Omental fat pad (tissue), 4 donors: ENCODE results near the gene KRTAP10-3. TPM values are rescaled to one million over a fixed set of nuclear protein-coding genes. Genes with fewer than 3 reads are reported as not detected.
"Not testable (repeated sequence)": the region's sequence is repeated elsewhere in the genome, so short reads cannot be mapped to it uniquely, and the experiment has no call there.

Experiments
- ATAC-seq: fragments of 150-250 bp; one replicate; pipeline ENCODE4 v1.9.1; 2016; ENCODE audit warnings: mild to moderate bottlenecking, moderate library complexity; ENCODE audit not compliant: low FRiP score
- DNase-seq: peaks from one replicate; pipeline ENCODE4 v3.0.0-alpha.2; 2019; ENCODE audit warnings: low spot score
- total RNA-seq, 4 donors: library from RNA; depleted of rRNA; stranded (reverse); fragments of >200 nt; gene quantifications; one replicate each; pipeline ENCODE4 v1.1.0, GENCODE V29; 2016
- TF ChIP-seq, protein P1 (sequence below), 3 donors: fragments of 450-650 bp; IDR thresholded peaks; one replicate each; pipeline ENCODE4 v1.5.1; 2016 to 2017; ENCODE audit warnings: antibody characterized with exemption in 3 of 3, mild to moderate bottlenecking in 3 of 3, moderate library complexity in 2 of 3

Gene KRTAP10-3
- total RNA-seq, 4 donors from 2014 or later, result not detected

DNA sequence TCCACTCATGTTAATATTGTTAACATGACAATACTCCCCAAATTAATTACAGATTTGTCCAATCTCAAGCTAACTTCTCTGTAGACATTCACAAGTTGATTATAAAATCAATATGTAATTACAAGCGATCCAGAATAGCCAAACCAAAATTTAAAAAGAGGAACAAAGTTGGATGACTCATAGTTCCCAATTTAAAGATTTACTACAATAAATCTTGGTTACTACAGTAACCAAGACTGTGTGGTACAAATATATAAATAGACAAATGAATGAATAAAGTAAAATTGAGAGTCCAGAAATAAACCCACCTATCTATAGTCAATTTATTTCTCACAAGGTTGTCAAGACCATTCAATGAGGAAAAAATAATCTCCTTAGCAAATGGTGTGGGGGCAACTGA is 7.8 kb upstream of the KRTAP10-3 start:
- no peak for ATAC-seq
- TF ChIP-seq, protein P1, sequence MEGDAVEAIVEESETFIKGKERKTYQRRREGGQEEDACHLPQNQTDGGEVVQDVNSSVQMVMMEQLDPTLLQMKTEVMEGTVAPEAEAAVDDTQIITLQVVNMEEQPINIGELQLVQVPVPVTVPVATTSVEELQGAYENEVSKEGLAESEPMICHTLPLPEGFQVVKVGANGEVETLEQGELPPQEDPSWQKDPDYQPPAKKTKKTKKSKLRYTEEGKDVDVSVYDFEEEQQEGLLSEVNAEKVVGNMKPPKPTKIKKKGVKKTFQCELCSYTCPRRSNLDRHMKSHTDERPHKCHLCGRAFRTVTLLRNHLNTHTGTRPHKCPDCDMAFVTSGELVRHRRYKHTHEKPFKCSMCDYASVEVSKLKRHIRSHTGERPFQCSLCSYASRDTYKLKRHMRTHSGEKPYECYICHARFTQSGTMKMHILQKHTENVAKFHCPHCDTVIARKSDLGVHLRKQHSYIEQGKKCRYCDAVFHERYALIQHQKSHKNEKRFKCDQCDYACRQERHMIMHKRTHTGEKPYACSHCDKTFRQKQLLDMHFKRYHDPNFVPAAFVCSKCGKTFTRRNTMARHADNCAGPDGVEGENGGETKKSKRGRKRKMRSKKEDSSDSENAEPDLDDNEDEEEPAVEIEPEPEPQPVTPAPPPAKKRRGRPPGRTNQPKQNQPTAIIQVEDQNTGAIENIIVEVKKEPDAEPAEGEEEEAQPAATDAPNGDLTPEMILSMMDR (IDR thresholded peaks at IDR 0.05), result no peak
- no peak for DNase-seq

DNA sequence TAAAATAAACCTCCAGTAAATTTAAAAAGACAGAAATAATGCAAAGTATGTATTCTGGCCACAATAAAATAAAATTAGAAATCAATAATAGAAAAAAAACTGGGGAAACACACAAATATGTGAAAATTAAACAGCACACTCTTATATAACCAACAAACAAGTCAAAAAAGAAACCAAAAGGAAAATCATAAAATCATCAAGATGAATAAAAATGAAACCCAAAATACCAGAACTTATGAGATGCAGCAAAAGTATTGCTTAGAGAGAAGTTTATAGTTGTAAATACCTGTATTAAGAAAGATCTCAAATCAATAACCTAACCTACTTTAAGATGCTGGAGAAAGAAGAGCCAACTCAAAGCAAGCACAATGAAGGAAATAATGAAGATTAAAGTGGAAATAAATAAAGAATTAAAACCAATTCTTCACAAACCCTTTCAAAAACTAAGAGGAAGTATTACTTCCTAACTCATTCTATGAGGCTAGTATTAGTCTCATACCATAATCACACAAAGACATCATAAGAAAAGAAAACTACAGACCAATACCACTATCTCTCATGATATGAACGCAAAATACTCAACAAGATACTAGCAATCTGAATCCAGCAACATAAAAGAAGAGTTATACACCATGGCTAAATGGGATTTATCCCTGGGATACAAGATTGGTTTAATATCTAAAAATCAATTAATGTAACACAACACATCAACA is 6.4 kb upstream of the KRTAP10-3 start:
- DNase-seq, result no peak
- TF ChIP-seq, protein P1 (IDR thresholded peaks at IDR 0.05), result no peak
- no peak for ATAC-seq

DNA sequence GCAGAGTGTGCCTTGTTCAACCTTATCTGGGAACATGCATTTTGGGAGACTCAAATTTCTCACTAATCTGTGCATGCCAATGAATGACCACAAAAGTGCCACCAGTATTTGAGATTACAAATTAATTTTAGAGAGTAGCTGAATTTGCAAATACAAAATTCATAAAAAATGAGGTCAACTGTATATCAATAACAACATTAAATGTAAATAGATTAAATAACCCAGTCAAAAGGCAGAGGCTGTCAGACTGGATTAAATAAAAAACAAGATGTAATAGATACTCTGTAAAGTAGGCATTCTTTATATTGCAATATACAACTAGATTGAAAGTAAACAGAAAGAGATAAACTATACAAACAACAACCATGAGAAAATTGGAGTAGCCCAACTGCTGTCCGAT is 5.5 kb upstream of the KRTAP10-3 start:
- TF ChIP-seq, protein P1 (IDR thresholded peaks at IDR 0.05), result no peak
- no peak for DNase-seq
- no peak for ATAC-seq

DNA sequence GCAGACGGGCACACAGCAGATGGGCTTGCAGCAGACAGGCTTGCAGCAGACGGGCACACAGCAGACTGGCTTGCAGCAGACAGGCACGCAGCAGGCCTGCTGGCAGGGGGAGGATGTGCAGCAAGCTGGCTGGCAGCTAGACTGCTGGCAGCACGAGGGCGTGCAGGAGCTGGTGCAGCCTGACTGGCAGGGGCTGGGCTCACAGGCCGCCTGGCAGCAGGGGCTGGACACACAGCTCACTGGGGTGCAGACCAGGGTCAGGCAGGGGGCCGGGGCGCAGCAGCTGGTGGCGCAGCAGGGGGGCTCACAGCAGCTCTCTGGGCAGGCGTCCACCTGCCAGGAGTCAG is 293 bp downstream of the KRTAP10-3 start:
- not testable (repeated sequence) for ATAC-seq, DNase-seq

DNA sequence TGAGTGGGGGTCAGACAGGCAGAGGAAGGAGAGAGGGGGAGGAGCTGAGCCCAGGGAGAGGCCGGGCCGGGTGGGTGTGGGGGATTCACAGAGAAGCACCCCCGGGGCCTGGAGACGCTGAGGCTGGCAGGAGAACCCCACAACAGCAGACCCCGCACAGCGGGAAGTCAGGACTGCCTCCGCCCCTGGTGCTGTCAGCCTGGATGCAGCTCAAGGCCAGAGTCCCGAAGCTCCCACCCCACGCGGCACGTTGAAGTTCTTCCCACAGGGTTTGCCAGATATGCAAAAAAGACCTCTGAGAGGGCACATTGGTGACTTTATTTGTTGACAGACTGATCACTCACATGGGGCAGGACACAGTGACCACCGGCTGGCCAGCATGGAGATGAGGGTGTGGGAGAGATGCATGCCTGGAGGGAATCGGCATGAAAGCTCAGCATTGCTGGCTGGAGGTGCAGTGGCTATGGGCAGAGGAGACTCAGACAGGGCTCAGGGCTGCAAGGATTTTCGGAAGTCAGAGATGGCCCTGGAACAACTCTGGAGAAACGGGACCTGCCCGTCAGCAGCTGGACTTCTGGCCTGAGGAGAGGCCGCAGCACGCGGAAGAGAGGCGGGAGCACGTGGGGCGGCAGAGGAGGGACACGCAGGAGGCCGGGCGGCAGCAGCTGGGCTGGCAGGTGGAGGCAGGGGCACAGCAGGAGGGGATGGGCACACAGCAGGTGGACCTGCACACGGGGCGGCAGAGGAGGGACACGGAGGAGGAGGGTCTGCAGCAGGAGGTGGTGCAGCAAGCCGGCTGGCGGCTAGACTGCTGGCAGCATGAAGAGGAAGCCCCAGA is 885 bp downstream of the KRTAP10-3 start:
- no peak for DNase-seq
- TF ChIP-seq, protein P1 (IDR thresholded peaks at IDR 0.05), result no peak
- ATAC-seq, result no peak

DNA sequence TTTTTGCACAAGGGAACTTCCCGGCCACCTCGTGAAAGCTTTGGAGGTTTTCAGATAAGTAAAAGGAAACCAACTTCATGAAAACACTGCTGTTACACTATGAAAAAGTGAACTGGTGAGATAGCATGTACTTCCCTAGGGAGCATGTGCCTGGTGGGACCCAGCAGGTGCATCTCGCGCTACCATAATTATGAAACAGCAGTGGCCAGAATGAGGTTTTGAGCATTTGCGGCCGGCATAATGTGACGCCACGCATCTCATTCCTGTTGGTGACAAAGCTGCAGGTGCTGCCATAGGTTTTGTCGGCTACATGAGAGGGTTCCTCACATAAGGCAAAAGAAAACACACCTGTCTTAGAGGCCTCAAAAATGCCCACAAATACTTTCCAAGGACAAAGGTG is 1.7 kb downstream of the KRTAP10-3 start:
- TF ChIP-seq, protein P1 (IDR thresholded peaks at IDR 0.05), result no peak
- no peak for DNase-seq

DNA sequence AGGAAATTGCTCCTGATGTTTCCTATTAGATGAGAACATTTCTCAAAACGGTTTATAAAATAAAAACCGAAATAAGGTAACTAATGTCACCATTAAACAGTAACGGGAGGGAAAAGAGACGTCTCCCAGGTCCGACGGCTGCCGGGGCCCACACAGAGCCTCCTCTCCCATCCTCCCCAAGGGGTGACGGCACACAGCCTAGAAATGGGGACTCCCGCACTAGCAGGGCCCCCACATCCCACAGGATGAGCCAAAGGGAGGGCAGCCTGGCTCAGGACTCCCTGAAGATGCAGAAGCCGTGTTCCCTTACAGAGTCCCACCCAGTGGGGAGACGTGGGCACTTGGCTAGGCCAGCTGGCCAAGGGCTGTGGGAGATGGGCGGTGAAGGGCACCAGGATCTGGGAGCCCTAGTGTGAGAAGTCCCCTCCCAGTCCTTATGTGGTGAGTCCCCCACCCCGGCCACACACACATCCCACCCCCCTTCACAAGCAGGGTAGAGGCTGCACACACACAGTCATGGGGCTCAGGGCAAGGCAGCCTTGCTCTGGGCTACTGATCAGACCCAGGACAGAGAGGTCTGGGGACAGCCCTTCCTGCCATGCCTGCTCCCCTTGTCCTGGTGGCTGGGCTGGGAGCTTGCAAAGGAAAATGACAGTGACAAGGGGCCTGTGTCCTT is 3.3 kb downstream of the KRTAP10-3 start:
- no peak for DNase-seq
- TF ChIP-seq, protein P1 (IDR thresholded peaks at IDR 0.05), result no peak
- ATAC-seq, result no peak

More for the DNA sequence above, 1.7 kb downstream of the KRTAP10-3 start:
- no peak for ATAC-seq
